Loucy (cell line): ENCODE measurements around the gene MYH9.

Experiments
- EZH2phosphoT487 ChIP-seq: fragments of 200-600 bp; IDR thresholded peaks from 2 replicates; pipeline ENCODE4 v1.6.1; 2018; ENCODE audit warnings: antibody characterized with exemption, mild to moderate bottlenecking, moderate library complexity, borderline replicate concordance
- TF ChIP-seq, protein P1 (sequence below): fragments of 200-600 bp; sonication (generic); conservative IDR thresholded peaks from 2 replicates; pipeline ENCODE4 v1.5.1; 2014; ENCODE audit warnings: mild to moderate bottlenecking, antibody characterized with exemption, low read length

GRCh38 chr22:36286096-36286957 is 101.4 kb downstream of the MYH9 start:
- TF ChIP-seq, protein P1, sequence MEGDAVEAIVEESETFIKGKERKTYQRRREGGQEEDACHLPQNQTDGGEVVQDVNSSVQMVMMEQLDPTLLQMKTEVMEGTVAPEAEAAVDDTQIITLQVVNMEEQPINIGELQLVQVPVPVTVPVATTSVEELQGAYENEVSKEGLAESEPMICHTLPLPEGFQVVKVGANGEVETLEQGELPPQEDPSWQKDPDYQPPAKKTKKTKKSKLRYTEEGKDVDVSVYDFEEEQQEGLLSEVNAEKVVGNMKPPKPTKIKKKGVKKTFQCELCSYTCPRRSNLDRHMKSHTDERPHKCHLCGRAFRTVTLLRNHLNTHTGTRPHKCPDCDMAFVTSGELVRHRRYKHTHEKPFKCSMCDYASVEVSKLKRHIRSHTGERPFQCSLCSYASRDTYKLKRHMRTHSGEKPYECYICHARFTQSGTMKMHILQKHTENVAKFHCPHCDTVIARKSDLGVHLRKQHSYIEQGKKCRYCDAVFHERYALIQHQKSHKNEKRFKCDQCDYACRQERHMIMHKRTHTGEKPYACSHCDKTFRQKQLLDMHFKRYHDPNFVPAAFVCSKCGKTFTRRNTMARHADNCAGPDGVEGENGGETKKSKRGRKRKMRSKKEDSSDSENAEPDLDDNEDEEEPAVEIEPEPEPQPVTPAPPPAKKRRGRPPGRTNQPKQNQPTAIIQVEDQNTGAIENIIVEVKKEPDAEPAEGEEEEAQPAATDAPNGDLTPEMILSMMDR: peak; percentile 95
- no peak for TF ChIP-seq EZH2phosphoT487
